HG03097 (cell line): ENCODE data around the gene CD80.

Experiments
- ATAC-seq: cut with Tn5 transposase; IDR thresholded peaks from one replicate; pipeline ENCODE4 v1.9.1; 2021; ENCODE audit not compliant: unreplicated experiment, low FRiP score

Gene CD80

GRCh38 chr3:119550192-119550910, 9.1 kb downstream of the CD80 start:
- no peak for ATAC-seq

GRCh38 chr3:119548341-119548740, 11.1 kb downstream of the CD80 start:
- no peak for ATAC-seq

GRCh38 chr3:119547227-119547626, 12.2 kb downstream of the CD80 start:
- no peak for ATAC-seq

- no peak for ATAC-seq
Observed at GRCh38 chr3:119543147-119543546, 16.3 kb downstream of the CD80 start.

- peak; percentile 50 for ATAC-seq
Observed at GRCh38 chr3:119542168-119542767, 17.1 kb downstream of the CD80 start.

- ATAC-seq: no peak
Observed at GRCh38 chr3:119541547-119541946, 17.9 kb downstream of the CD80 start.

- ATAC-seq: no peak
Observed at GRCh38 chr3:119538772-119539171, 20.6 kb downstream of the CD80 start.

- no peak for ATAC-seq
Observed at GRCh38 chr3:119536757-119537156, 22.7 kb downstream of the CD80 start.

- no peak for ATAC-seq
Observed at GRCh38 chr3:119534296-119534695, 25.1 kb downstream of the CD80 start.

- no peak for ATAC-seq
Observed at GRCh38 chr3:119531151-119531550, 28.3 kb downstream of the CD80 start.

GRCh38 chr3:119530456-119530855, 29.0 kb downstream of the CD80 start:
- no peak for ATAC-seq

- ATAC-seq: no peak
Observed at GRCh38 chr3:119529883-119530282, 29.5 kb downstream of the CD80 start.

GRCh38 chr3:119527714-119528113, 31.7 kb downstream of the CD80 start:
- ATAC-seq: no peak

- no peak for ATAC-seq
Observed at GRCh38 chr3:119524931-119525662, 34.3 kb downstream of the CD80 start.

GRCh38 chr3:119518026-119518425, 41.4 kb downstream of the CD80 start:
- no peak for ATAC-seq

- no peak for ATAC-seq
Observed at GRCh38 chr3:119517112-119517511, 42.3 kb downstream of the CD80 start.

- no peak for ATAC-seq
Observed at GRCh38 chr3:119514637-119515036, 44.8 kb downstream of the CD80 start.

GRCh38 chr3:119510690-119511089, 48.7 kb downstream of the CD80 start:
- no peak for ATAC-seq

GRCh38 chr3:119508172-119508845, 51.1 kb downstream of the CD80 start:
- peak; percentile 57 for ATAC-seq

GRCh38 chr3:119507404-119507803, 52.0 kb downstream of the CD80 start:
- no peak for ATAC-seq

- ATAC-seq: no peak
Observed at GRCh38 chr3:119506631-119507030, 52.8 kb downstream of the CD80 start.
